ENCODE measurements around the gene GABRB1.

The GABRB1 gene

DNA sequence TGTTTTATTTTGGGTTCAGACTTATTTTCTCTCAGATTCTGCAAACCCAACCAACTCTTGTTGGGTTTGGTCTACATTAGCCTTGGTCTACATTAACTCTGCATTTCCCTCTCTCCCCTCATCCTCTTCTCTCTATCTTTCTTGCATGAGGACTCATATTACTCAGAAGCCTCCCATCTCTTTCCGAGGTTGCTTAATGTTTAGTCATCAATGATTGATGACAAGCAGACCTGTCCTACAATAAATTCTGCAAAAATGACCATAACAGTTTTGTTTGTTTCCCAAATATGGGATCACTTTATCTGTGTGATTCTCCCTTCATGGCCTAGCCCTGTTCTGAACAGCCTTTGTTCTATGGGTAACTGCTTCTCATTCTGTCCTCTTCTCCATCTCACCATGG lies 75.2 kb downstream of the GABRB1 start:
- H3K4me3 ChIP-seq (ENCODE audit: low read depth, low read length), result no peak overlapping the region
- TF ChIP-seq, protein P1, sequence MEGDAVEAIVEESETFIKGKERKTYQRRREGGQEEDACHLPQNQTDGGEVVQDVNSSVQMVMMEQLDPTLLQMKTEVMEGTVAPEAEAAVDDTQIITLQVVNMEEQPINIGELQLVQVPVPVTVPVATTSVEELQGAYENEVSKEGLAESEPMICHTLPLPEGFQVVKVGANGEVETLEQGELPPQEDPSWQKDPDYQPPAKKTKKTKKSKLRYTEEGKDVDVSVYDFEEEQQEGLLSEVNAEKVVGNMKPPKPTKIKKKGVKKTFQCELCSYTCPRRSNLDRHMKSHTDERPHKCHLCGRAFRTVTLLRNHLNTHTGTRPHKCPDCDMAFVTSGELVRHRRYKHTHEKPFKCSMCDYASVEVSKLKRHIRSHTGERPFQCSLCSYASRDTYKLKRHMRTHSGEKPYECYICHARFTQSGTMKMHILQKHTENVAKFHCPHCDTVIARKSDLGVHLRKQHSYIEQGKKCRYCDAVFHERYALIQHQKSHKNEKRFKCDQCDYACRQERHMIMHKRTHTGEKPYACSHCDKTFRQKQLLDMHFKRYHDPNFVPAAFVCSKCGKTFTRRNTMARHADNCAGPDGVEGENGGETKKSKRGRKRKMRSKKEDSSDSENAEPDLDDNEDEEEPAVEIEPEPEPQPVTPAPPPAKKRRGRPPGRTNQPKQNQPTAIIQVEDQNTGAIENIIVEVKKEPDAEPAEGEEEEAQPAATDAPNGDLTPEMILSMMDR (IDR thresholded peaks at IDR 0.05; ENCODE audit: low read depth, low read length), result no peak

DNA sequence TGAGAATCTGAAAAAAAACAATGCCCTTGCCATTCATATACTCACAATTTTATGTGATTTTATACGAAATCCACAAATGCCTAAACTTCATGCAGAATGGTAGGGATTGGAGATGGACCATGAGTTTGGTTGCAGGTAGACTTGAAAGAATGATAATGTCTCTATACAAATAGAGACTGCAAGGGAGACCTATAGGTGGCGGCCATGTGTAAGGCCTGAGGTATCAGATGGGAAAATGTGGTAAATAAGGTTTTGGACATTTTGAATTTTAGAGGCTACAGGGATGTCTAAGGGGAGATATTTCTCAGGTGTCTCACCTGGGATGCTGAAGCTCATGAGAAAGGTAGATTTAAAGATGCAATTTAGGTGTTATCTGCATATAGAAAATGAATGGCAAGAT lies 78.0 kb downstream of the GABRB1 start:
- TF ChIP-seq, protein P1 (IDR thresholded peaks at IDR 0.05; ENCODE audit: low read depth, low read length), result no peak
- H3K4me3 ChIP-seq (ENCODE audit: low read depth, low read length), result no peak overlapping the region

DNA sequence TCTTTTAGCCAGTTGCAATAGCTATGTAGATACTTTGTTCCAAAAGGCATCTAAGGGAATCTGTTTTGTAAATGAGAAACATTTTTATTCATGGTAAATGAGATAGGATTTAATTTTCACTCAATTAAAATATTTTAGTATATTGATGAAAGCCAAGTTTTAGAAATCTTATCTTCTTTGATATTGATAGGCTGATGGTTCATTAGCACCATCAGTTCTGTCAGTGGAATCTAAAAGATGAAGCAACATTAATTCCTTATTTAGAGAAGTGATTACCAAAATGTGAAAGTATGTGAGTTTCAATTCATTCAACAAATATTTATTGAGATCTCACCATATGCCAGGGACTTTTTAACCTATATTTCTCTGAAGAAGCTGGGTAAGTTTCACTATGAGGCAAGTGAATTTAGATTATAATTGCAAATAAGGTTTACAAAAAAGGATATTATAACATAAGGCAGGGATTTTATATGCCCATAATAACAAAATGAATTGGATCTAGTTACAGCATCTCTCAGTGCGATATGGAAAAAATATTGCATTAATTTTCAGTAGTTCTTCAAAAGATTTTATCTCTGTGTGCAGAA lies 79.3 kb downstream of the GABRB1 start:
- H3K4me3 ChIP-seq (ENCODE audit: low read depth, low read length), result no peak overlapping the region
- TF ChIP-seq, protein P1 (IDR thresholded peaks at IDR 0.05; ENCODE audit: low read depth, low read length), result no peak

DNA sequence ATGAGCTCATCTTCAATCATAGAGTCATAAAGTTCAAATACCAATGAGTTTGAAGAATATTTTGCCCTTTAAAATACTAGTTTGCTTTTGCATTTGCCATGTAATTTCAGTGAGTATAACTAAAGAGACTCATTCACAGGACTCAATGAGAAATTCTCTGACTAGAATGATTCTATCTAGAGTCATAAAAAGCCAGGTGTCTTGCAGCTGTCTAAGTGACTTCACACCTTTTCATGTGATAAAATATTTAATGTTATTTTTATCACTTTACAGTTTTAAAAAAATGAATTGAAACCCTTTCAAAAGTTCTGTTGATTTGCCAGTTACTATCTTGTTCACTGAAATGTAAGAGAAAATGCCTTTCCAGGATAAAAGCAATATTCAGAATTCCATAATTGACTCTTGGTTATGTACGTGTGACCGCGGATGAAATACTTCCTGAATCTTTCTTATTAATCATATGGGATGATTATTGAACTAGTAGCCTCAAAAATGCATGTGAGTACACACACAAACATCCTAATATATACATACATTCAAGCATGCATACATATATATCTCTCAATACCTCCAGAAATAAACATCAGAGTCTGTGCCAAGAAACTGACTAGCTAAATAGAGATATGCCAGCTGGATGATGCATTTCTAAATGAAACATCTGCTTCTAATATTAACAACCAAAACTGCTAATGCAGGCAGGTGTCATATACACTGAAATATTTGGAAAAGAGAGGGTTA lies 87.0 kb downstream of the GABRB1 start:
- TF ChIP-seq, protein P1 (IDR thresholded peaks at IDR 0.05; ENCODE audit: low read depth, low read length), result no peak

DNA sequence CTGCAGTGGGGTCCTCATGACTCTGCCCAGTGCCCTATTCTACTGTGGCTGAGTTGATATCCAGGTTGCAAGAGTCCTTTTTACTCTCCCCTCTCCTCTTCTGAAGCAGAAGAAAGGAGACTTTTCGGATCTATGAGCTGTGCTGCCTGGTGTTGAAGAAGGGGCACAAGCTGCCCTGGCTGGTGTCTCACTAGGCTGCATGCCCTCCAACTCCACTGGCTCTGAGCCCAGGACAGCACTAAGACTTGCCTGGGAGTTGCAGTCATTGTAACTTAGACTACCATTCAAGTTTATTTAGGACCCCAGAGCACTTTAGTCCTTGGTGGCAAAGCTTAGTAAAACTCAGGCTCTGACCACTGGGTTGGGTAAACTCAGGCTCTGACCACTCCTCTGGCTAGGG lies 89.4 kb downstream of the GABRB1 start:
- TF ChIP-seq, protein P1 (IDR thresholded peaks at IDR 0.05; ENCODE audit: low read depth, low read length), result no peak
- H3K4me3 ChIP-seq (ENCODE audit: low read depth, low read length), result no peak overlapping the region

More for the DNA sequence above, 87.0 kb downstream of the GABRB1 start:
- no peak overlapping the region for H3K4me3 ChIP-seq (ENCODE audit: low read depth, low read length)

DNA sequence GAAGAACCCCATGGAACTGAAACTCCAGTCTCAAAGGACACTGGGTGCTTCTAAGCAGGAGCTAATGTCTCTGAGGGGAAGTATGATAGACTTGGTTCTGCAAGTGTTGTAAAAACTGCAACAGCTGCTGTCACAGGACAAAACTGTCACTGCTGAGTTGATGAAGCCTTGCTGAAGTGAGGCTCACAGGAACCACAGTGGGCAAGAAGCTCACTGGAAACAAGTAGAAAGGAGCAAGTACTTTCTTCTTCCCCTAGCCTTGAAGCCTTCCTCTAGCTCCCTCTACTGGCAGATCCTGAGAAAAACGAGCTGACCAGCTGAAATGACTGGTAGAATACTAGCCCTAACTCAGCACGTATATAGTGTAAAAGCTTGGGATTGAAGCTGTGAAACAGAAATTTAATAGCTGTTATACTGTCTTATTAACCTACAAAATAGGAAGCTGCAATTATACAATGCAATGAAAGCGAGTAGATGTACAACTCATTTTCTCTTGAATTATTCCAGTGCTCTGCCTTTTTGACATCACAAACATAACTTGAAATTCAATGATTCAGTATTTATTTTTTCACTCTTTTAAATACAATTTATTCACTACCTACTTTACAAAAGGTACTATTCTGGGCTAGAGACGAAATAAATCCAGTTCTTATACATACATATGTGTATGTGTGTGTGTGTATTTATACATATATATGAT lies 91.4 kb downstream of the GABRB1 start:
- H3K4me3 ChIP-seq (ENCODE audit: low read depth, low read length), result no peak overlapping the region
- TF ChIP-seq, protein P1 (IDR thresholded peaks at IDR 0.05; ENCODE audit: low read depth, low read length), result peak; percentile 91

DNA sequence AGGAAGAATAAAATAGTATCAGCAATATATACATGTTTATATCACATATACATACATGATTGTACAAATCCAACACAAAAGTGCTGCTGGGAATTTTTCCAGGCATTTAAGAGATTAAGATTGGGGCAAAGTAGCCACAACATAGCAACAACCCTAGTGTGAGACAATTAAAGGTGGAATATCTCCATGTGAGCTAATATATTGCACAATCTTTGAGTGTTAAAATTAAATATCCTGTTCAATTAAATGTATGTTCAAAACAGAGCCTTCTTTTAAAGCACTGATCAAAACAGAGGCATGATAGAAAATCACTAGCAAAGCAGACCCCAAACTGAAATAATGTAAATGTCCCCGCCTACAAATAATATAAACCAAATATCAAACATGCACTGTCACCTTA lies 97.6 kb downstream of the GABRB1 start:
- TF ChIP-seq, protein P1 (IDR thresholded peaks at IDR 0.05; ENCODE audit: low read depth, low read length), result no peak
- H3K4me3 ChIP-seq (ENCODE audit: low read depth, low read length), result no peak overlapping the region
